Measurements from ENCODE around the gene GJD2.

GRCh38 chr15:34734303-34734702, 20.5 kb downstream of the GJD2 start:
- no peak for TF ChIP-seq CTCF (conservative IDR thresholded peaks at IDR 0.05; ENCODE audit: low read length)
- TF ChIP-seq EZH2phosphoT487 (IDR thresholded peaks at IDR 0.05; ENCODE audit: borderline replicate concordance): no peak

All from Loucy (cell line).